GM15510 (cell line): ENCODE measurements around the gene SPINDOC.

Experiments
- POLR2A ChIP-seq: IDR thresholded peaks from 3 replicates; pipeline ENCODE4 v1.6.1; 2011; ENCODE audit warnings: borderline replicate concordance; ENCODE audit not compliant: insufficient read length; ENCODE audit errors: extremely low read depth

SPINDOC gene

DNA sequence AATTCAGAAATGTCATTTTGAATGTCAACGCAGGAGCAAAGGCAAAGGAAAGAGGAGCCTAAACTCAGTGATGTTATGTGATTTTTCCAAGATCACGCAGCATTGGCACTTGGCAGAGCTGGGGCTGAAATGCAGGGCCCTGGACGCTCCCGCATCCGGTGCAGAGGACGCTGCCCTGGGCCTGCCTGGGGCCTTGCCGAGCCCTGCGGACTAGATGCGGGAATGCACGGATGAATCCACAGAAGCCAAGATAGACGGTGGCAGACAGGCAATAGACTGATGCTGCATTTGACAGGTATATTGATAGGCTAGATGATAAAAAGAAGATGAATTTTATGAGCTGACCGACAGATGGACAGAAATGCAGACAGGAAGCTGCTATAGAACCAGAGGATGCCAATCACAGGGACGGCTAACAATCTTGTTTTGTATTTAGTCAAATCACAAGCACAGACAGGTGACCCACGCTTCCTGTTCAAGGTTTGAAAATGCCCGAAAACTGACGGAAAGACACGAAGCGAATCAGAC, 25.0 kb downstream of the SPINDOC start:
- TF ChIP-seq POLR2A = no peak

DNA sequence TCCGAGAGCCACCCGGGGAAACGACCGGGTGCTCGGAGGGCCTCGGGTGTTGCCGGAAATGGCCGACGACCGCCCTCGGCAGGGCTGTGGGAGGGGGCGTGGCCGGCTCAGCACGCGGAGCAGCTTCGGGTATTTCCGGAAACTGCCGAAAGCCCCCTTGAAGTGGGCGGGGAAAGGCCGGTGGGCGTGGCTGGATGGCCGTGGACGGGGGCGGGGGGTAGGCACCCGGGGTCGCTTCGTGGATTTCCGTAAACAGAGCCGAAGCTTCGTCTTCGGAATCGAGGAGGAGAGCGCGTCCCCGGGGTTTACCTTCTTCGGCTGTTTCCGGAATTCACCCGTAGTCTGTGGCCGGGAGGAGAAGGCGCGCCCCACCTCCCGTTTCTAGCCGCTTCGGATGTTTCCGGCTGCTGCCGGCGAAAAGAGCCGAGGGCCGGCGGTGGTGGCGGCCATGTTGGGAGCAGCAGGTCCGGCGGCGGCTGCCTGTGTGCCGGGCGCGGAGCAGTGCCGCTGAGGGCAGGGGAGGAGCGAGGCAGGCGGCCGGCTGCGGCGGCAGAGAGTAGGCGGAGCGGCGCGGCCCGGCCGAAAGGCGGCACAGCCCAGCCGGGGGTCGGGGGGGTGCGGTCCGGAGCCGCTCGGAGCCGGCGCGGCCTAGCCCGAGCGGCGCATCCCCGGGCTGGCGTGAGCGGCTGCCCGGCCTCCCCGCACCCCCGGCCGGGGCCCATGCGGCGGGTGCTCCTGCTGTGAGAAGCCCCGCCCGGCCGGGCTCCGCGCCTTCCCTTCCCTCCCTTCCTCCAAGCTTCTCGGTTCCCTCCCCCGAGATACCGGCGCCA, 25.6 kb downstream of the SPINDOC start, which contains the start of gene MARK2:
Gene MARK2 (plus strand): TSS at position 433 of the 830 bp plus-strand sequence. CDS start 397 bp downstream, at position 830.
- TF ChIP-seq POLR2A = peak; percentile 74

DNA sequence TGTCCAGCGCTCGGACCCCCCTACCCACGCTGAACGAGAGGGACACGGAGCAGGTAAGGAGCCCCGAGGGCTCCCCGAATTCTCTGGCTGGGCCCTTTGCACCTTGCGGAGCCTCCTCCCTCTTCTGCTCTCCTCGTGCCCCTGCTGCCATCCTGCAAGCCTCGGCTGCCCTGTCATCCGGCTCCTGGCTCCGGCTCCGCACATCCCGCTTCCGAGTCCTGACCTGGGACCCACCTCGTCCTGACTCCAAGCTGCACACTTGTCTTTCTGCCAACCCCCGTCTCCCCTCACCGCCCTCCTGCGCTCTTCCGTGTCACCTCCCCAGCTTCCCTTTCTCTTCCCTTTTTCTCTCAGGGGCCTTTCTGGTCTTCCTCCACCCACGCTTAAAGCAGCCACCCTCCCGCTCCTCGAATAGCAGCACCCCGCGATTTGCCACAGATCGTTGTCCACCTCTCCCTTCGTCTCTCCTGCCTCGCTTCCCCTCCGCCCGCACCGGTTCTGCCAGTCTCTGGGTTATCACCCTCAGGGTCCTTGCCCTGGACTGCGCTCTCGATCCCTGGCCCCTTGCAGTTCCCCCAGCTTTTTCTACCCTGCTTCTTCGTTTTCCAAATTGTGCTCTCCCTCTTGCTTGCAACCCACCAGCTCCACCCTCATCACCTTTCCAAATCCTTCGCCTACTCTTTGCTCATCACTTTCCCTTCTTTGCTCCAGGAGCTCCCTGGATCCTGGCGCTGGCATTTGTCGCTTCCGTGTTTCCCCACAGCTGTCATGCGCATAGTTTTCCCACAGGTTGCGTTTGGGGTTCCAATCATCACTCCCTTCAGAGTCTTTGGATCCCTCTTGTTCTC, 26.5 kb downstream of the SPINDOC start:
- peak; percentile 43 for TF ChIP-seq POLR2A

DNA sequence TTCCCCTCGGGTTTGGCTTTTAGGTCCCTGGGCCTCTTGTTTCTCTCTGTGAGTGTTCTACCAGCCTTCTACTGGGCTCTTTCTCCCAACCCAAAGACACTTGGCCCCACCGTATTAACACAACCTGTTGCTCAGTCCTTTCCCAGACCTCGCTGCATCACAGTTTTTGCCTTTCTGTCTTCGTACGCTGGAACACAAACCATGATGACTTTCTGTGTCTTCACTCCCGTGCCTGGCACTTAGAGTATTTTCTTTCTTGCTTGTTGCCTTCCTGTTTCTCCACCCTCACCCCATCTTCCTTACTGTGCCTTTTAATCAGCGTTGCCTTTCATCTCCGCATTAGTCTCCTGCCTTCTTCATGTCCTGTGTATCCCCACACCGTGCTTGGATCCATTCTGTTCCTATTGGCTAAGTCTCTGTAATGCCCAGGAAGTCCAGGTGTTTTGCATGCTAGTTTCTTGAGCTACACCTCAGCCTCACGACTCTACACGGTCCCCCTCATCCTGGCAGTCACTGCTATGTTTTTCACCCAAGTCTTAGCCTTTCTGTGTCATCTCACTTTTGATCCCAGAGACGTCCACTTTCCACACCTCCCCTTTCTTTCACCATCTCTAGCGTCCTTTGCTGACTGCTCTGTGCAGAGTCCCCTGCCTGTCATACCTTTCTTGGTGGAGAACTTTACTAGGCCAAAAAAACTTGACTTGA, 27.3 kb downstream of the SPINDOC start:
- no peak for TF ChIP-seq POLR2A

DNA sequence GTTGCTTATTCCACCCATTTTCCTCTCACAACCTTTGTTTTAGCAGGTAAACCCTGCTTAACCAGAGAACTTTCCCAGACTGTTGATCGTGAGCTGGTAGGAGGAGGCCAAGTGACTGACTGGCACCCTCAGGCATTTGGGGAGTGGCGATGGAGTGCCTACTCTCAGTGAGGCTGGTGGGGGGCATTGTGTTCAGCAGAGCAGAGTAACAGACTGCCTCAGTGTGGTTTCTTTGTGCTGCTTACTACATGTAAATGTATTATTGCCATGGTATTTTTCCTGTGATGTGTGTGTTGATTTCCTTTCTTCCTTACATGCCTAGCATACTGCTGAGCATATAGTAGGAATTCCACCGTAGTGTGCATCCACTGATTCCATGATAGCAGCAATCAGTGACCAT, 28.3 kb downstream of the SPINDOC start:
- no peak for TF ChIP-seq POLR2A

DNA sequence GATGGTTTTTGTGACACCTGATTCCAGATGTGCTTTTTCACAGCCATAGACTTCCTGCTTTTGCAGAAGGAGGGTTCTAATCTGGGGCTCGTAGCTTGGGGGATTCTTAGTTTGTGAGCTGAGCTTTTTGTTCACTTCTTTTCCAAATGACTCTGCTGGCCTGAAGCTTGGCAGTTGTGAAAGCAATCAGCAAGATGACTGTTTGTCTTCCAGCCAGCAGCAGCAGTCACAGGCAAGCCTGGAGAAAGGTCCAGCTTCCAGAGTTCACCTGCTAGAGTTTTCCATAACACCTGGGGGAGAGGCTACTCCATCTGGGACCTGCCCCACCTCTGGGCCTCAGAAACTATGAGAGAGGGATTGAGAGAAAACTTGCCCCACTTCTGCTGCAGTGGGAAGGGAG, 29.8 kb downstream of the SPINDOC start:
- TF ChIP-seq POLR2A = no peak

DNA sequence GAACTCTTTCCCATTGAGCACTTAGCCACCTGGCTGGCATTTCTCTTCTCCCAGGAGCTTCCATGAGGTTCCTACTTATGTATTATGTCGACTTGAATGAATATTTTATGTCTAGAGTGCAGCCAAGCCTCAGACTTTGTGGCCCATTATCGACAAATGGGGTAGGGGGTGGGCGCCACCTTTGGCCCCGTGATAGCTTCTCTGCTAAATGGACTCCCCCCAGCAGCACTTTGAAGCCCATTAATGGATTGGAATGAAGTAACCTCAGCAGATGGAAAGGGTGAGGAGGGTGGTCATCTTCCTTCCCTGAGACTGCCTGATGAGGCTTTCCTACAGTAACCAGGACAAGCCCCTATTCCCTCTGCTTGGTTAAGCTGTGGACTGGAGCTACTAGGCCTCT, 31.6 kb downstream of the SPINDOC start:
- no peak for TF ChIP-seq POLR2A

DNA sequence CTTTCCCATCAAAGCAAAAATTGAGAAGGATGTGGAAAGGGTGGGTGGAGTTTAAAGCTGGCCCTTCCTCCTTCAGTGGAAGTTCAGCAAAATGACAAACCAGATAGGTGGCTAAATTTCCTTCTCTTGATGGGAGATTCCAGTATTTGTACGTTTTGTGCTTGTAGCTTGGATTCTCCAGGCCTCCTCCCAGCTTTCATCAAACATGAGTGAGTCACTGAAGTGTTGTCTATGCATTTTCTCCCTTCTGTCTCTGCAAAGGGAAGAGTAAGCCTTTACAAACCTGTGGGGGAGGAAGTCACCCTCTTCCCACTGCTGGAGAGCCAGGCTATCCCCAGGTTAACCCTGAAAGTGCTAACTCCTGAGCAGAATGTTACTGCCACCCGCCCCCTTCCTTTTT, 32.0 kb downstream of the SPINDOC start:
- TF ChIP-seq POLR2A = no peak

DNA sequence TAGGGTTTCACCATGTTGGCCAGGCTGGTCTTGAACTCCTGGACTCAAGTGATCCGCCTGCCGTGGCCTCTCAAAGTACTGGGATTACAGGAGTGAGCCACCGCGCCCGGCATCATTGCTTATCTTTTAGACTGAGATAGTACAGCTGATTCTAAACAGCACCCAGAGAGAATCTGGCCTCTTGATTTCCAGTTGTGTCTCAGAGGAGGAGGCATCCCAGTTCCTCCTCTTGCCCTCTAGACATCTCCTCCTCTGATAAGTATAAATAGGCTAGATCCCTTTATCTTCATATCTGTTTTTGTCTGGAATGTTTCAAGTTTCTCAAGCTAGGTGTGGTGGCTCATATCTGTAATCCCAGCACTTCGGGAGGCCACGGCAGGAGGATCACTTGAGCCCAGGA, 32.7 kb downstream of the SPINDOC start:
- TF ChIP-seq POLR2A = no peak

DNA sequence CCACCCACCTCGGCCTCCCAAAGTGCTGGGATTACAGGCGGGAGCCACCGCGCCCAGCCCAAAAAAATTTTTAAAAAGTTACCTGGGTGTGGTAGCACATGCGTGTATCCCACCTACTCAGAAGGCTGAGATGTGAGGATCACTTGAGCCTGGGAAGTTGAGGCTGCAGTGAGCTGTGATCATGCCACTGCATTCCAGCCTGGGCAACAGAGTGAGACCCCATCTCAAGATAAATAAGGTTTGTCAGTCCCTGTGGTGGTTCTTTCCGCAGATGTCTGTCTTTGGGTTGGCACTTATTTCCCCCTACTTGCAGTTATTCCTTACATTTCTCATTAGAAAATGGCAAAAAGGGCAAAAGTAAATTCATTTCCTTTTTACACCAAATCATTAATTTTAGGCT, 33.6 kb downstream of the SPINDOC start:
- no peak for TF ChIP-seq POLR2A

DNA sequence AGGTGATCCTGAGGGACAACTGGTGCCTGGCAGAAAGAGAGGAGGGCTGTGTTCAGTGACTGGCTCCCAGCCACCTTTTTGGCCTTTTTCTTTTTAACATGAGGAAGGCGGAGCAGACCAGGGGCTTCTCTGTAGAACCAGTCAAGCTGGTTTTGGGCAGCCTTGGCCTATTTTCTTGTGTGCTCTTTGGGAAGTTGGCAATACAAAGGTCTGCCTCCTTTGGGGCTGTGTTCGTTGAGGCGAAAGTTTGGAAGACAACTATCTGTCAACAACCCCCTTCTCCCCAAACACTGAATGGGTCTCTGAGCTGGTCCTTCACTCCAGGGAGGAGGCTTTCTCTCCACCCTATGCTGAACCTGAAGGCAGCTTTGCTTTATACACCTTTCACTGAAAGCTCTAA, 34.1 kb downstream of the SPINDOC start:
- TF ChIP-seq POLR2A = no peak

DNA sequence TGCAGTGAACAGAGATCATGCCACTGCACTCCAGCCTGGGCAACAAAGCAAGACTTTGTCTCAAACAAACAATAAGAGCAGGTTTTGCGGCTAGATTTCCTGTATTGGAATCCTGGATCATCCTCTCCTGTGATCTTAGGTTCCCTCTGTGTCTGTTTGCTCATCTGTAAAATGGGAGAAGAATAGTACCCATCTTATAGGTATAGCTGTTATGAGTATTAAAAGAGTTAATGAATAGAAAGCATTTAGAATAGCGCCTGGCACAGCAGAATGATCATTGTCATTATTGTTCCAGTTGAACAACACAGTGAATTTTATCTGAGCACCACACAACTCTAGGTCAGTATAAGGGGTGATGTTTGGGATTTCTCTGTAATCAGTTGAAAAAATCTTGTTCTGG, 36.4 kb downstream of the SPINDOC start:
- no peak for TF ChIP-seq POLR2A

DNA sequence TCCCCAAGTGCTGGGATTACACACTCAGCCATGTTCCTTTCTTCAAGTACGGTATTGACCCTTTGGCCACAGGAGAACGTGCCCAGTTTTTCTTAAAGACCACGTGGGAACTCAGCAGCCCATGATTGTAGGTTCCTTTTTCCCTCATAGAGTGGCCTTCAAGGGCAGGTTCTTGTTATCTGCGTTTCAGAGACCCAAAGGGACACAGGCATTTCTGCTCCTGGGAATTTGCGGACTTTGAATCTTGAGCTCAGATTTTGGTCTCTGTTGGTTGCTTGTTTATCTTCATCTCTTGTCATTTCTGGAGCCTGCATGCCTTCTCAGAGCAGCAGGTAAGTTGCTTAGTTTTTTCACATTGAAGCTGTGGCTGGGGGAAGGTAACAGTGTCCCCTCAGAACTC, 37.7 kb downstream of the SPINDOC start:
- TF ChIP-seq POLR2A = no peak

DNA sequence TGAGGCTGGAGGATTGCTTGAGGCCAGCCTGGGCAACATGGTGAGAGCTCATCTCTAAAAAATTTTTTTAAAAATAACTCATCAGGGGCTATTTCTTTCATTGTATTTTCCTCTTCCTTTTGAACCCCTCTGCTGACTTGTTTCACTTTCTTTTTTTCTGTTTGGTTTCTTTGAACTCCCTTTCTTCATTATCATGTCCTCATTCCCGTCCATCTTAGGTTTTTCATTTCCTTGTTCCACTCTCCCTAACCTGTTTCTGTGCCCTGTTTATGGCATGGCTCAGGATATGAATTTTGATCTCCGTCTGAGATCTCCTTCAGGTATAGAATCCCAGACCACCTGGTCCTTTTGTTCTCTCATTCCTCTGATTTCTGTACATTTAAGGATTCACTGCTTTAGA, 38.1 kb downstream of the SPINDOC start:
- TF ChIP-seq POLR2A = no peak

DNA sequence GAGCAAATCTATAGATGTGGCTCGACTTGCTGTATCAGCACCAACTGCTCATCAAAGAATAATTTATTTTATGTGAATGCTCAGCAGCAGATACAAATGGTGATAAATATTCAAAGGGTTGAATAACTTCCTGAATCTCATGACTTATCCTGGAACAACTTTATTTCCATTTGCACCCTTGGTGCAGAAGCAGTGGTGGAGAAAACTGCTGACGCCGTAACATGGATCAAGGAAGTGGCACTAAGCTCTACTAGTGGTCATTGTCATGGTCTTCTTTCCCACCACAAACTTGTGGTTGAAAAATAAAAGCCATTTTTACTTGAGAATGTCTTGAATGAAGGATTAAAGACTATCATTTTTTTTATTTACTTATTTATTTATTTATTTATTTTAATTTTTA, 40.2 kb downstream of the SPINDOC start:
- TF ChIP-seq POLR2A = no peak

DNA sequence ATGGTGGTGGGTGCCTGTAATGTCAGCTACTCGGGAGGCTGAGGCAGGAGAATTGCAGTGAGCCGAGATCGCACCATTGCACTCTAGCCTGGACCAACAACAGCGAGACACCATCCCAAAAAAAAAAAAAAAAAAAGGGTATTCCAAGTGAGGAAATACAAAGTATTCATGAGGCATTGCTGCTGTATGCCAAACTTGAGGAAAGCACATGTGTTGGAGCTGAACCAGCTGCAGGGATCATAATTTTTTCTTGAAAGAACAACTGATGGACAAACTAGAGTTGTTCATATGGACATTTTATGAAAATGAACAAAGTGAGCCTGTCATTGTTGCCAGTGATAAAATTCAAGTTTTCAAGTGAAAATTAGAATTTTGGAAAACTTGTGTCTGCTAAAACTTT, 41.4 kb downstream of the SPINDOC start:
- TF ChIP-seq POLR2A = no peak

DNA sequence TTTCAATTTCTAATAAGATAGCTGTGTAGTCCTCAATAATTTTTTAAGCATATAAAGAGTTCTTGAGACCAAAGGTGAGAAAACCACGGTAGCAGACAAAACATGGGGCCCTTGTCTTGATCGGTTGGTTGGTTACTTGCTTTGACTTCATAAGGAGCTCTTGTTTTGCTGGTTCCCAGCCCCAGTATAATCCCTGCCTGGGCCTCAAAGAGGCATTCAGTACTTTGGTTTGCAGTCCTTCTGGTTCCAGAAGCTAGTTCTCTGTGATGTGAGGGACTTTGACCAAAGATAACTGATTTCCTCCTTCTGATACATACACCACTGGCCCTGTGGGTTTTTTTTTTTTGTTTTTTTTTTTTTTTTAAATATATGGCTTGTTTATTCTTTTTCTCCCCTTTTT, 42.7 kb downstream of the SPINDOC start:
- no peak for TF ChIP-seq POLR2A
